Amniotic epithelial cell (primary cell): ENCODE results near the gene TP53AIP1.

Experiments used
- DNase-seq: peaks from one replicate; pipeline ENCODE4 v3.0.0-alpha.2; 2010; ENCODE audit warnings: low read depth

Gene TP53AIP1

GRCh38 chr11:128943428-128943976 lies 831 bp upstream of the TP53AIP1 start:
- DNase-seq: no peak

DNA sequence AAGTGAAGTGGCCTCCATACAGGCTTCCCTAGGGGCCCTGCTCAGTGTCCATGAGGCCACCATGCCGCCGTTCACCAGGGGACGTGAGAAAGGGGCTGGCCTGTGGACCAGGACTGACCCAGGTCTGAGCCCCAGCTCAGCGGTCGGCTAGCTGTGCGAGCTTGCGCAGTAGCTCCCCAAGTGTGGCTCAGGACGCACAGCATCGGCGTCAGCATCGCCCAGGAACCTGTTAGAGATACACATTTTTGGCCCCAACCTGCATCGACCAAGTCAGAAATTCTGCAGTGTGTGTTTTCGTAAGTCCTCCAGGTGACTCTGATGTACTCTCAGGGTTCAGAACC lies 429 bp downstream of the TP53AIP1 start:
- DNase-seq: no peak

- DNase-seq: no peak
These were observed 949 bp downstream of the TP53AIP1 start for GRCh38 chr11:128941573-128942271.

- DNase-seq: no peak
These were observed 1.6 kb downstream of the TP53AIP1 start for GRCh38 chr11:128941110-128941509.

DNA sequence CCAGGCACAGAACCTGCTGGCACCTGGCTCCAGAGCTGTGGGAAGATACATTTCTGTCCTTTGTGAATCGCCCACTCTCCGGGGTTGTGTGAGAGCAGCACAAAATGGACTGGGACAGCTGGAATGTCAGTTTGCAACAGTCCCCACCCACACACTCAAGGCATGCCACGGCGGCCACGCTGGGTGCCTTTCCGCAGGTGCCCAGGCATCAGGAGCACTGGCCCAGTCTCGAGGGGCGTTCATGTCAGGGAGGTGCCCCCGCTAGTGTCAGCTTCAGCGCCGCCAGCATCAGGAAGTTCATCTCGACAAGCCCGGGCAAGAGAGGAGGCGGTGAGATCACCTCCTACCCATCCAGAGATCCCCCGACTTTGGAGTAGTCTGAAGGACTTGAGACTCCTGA lies 2.1 kb downstream of the TP53AIP1 start:
- no peak for DNase-seq

DNA sequence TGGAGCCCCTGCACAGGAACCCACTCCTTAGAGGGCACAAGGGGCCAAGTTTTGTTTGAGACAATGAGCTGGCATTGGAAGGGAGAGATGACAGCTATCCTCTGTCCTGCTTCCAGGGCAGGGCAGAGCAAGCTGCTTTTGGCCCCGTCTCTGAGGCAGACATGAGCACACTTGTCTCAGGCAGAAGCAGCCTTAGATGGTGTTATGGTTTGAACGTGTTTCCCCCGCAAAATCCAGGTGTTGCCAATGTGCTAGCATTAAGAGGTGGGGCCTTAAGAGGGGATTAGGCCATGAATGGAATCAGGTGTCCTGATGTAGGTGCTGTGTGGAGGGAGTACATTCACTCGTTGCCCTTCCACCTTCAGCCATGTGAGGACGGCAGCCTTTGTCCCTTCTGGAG lies 2.5 kb downstream of the TP53AIP1 start:
- no peak for DNase-seq

- no peak for DNase-seq
These were observed 3.1 kb downstream of the TP53AIP1 start for GRCh38 chr11:128939591-128939990.

DNA sequence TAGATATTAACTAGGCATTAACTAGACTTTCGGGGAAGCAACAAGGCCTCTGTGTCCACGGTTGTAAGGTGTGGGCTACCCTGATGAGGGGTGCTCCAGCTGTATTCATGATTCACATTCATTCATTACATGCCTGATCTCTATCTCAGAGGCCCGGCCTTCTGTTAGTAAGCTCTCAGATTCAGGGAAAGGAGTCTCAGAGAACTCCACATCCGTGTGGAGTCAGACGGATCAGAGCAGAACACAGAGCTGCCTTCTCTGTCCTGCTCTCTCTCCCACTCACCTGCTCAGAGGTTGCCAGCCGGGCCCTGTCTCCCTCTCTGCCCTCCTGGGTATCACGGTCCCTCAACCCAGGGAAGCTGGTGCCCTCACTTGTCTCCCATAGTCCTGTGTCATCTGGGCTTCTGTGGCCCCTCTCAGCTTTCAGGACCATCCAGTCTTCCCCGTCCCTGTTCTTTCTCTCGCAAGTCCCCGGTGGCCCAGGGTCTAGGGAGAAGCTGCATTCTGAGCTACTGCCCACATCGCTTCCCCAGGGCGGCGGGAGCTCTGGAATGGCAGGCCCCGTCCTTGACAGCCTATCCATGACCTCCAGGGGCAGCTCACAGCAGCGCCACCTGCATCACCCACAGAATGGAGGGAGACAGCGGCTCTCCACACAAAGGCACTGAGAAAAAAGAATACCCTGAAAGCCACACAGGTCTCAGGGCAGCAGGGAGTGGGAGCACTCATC lies 4.3 kb downstream of the TP53AIP1 start:
- DNase-seq: no peak

GRCh38 chr11:128937480-128937879 lies 5.2 kb downstream of the TP53AIP1 start:
- DNase-seq: no peak

GRCh38 chr11:128936606-128937251 lies 5.9 kb downstream of the TP53AIP1 start:
- no peak for DNase-seq

DNA sequence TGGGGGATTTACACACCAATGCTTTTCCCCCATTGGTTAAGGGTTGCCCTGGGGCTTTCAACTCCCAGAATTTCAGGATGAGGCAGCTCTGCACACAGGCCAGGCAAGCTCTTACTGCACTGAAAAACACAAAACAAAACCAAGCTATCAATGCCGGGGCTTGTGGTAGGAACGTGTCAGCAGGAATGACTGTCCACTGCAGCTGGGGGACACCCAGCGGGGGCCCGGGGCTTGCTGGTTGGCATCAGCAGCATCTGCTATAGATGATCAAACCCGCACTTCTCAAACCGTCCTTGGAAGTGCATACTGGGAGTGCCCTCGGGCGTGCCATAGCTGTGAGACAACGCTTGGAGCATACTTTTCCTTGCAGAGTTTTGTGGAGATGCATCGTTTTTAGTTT lies 7.7 kb downstream of the TP53AIP1 start:
- DNase-seq: no peak

GRCh38 chr11:128934351-128934750 lies 8.3 kb downstream of the TP53AIP1 start:
- DNase-seq: no peak

DNA sequence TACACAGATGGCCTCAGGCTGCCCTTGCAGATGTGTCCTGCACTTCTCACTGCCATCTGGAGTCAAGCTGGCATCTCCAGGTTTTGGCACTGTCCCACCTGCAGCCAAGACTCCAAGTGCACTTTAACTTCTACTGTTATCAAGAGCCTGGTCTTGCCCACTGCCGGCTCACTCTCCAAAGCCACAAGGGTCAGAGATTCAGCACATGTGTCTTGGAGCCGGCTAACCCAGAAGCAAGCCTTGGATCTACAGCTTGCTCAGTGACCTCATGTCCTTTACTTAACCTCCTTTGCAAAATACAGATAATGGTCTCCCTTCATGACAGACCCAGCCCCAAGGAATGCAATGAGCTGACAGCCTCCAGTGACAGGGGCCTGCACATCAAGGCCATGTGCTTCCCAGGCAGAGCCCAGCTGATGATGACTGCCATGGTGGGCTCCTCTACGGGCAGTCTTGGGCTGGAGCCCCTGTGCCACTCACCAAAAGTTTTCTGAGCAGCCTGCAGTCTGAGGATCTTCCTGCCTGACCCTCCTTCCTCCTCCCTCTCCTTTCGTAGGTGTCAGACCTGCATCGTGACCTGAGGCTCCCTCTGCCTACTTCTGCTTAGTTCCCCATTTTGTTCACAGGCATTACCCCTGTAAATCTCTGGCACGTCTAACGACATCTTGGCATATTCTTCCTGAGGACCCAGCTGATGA lies 9.0 kb downstream of the TP53AIP1 start:
- no peak for DNase-seq

DNA sequence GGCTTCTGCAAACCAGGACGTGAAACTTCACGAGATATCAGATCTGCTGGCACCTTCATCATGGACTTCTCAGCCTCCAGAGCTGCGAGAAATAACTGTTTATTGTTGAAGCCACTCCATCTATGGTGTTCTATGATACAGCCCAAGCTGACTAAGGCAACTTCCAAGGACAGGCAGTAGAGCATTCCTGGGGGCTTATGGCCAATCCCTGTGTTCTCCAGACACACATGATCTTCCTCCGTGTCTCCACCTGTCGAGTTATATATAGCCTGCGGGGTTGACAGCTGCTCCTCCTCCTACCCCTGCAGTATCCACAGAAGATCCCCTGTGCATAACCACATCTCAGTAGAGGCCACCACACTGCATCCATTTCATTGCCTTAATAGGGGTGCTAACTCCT lies 11.0 kb downstream of the TP53AIP1 start:
- no peak for DNase-seq

- no peak for DNase-seq
These were observed 11.6 kb downstream of the TP53AIP1 start for GRCh38 chr11:128931066-128931465.

DNA sequence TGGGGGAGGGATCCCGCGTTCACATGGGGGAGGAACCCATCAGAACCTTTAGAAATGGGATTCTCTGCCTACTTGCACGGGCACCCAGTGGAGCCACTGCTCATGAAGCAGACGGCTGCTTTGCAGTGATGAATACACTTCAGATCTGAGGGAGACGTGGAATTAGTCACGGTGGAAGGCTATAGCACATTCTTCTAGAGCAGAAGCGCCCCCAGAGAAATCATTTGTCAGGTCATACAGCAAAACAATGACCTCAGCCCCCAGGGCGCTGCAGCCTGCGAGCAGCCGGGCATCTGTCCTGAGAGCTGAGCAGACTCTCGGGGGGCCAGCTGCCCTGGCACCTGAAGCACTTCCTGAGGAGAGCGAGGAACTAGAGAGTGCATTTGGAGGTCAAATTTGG lies 12.7 kb downstream of the TP53AIP1 start:
- peak; percentile 32 for DNase-seq

DNA sequence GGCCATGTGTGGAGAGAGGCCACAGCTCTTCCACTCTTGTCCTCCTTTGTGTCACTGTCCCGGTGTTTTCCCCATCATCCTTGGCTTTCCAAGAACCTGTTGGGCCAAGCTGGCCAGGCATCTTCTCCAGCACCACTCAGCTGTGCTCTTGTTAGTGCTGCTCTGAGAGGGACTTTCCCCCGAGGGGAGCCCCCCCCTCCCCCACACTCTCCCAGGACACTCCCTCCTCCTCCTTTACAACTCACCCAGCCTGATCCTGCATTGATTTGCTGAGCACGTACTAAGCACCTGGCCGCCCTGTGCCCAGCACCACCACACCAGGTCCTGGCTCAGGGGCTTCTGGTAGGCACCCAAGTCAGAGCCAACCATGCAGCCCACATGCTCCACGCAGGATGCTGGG lies 13.2 kb downstream of the TP53AIP1 start:
- no peak for DNase-seq

DNA sequence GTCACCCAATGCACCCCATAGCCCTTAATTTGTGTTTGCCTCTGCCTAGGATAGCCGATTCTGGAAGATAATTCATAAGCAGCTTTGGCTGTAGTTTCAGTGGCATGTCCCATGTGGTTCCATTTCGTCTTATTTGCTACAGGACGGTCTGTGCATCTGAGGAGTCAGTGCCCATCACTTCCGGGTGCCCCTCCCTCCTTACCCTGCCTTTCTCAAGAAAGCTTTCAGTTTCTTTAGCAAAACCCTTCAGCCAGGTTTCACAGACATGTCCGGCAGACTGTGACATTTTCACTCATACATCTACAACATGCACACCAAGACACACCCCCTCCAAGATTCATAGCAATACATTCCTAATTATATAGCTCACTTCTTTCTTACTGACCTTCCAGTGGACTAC lies 14.3 kb downstream of the TP53AIP1 start:
- DNase-seq: no peak

DNA sequence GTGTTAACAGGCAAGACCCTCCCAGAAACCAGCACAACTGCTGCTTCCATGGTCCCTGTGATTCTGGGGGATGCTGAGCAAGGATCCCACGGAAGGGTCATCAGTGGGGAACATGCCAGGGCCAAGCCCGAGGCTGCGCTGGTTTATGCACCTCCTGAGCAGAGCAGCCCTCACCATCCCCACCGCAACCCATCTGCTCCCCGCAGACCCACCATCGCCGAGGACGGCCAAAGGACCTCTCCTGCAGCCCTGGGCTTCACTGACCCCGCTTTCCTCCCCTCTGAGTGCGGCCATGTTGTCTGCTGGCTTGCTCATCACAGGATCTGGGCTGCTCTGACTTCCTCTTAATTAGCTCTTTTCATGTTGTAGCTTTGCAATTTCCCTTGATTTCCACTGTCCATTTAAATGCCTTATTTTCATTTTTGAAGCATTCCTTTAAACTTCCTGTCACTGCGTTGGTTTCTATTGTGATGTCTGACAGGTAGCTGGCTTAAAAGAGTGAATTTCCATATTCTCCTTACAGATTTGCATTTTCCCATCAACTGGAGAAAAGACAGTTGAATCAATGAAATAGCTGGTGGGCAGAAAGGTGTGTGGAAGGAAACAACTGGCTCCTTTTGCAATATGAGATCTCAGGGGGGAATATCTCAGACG lies 14.9 kb downstream of the TP53AIP1 start:
- DNase-seq: no peak

DNA sequence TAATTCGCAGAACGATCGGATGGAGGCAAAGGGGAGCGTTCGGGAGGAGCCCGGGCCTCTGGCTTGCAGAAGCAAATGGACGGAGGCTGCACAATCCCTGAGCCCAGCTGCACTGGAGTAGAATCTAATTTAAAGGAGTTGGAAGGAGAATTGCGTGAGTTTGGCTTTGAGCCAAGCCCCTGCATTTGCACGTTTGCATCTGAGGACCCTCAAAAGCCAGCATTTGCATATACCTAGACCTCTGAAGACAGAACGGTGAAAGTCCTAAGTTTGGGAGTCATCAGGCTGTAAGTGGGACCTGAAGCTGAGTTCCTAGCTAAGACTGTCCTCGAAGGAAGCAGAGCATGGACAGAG lies 15.6 kb downstream of the TP53AIP1 start:
- DNase-seq: no peak

GRCh38 chr11:128926437-128927107 lies 16.1 kb downstream of the TP53AIP1 start:
- DNase-seq: no peak

GRCh38 chr11:128926000-128926399 lies 16.7 kb downstream of the TP53AIP1 start:
- DNase-seq: no peak
